Measurements from ENCODE around the gene RBM15. TPM values are rescaled to one million over a fixed set of nuclear protein-coding genes. Genes with fewer than 3 reads are reported as not detected.

The RBM15 gene
- total RNA-seq, 2 donors from 2014 or later = 21.4 to 25.9 TPM

DNA sequence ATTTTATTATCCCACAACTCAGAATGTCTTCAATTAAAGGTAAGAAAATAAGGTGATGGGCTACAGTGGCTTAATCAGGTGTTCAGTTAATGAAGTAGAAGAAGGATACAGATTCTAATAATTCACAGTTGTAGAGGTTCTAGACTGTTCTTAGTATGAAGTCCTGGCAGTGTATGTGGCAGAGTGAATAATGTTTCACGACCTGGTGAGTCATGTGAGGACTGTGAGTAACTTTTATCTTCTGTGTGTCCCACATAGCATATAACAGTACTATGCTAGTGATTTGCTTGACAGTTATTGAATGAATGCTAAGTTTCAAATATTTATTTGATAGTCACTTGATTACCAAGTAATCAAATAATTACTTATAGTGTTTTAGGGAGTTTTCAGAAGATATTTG lies 31.6 kb downstream of the RBM15 start:
- peaks cover 0 to 3% (median 0%) of the 10 kb centered on the region in 3 donors for H3K9me3 ChIP-seq
- no peak for DNase-seq
- H3K4me1 ChIP-seq = no peaks in the 10 kb centered on the region
- WGBS, 2 donors = 22 to 31% methylated on average over 1 of the region's 1 CpG
- no peaks in the 10 kb centered on the region for H3K27me3 ChIP-seq
- ATAC-seq = no peak
- intact Hi-C loops (cut with DNase I) = no loop called here
- H3K27ac ChIP-seq = no peak overlapping the region
- H3K36me3 ChIP-seq (replicated peaks in 1 of 2; ENCODE audit: insufficient read depth in 1 of 2, low read depth in 2 of 2) = peaks cover 3 to 5% of the 10 kb centered on the region in 2 donors
- no peak for TF ChIP-seq POLR2A (IDR thresholded peaks at IDR 0.05)
- TF ChIP-seq, protein P1, sequence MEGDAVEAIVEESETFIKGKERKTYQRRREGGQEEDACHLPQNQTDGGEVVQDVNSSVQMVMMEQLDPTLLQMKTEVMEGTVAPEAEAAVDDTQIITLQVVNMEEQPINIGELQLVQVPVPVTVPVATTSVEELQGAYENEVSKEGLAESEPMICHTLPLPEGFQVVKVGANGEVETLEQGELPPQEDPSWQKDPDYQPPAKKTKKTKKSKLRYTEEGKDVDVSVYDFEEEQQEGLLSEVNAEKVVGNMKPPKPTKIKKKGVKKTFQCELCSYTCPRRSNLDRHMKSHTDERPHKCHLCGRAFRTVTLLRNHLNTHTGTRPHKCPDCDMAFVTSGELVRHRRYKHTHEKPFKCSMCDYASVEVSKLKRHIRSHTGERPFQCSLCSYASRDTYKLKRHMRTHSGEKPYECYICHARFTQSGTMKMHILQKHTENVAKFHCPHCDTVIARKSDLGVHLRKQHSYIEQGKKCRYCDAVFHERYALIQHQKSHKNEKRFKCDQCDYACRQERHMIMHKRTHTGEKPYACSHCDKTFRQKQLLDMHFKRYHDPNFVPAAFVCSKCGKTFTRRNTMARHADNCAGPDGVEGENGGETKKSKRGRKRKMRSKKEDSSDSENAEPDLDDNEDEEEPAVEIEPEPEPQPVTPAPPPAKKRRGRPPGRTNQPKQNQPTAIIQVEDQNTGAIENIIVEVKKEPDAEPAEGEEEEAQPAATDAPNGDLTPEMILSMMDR (IDR thresholded peaks at IDR 0.05) = no peak
- no peak overlapping the region for H3K4me3 ChIP-seq

DNA sequence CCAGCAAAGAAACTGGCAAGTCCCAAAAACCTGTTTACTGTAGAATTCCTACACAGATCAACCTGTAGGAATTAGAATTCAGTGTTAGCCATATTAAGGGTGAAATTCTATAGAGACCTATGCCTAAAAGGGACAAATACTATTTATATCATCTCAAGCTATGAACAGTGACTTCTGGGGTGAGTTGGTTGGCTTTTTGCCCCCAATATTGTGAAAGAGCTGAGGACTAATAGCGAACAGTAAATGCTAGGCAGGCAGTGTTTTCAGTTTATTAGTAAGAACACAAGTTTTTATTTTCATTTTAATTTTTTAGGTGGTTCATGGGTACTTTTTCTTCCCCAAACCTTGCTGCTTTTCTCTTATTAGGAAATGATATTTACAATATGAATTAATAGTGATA lies 36.3 kb downstream of the RBM15 start:
- Histone ChIP-seq H3K9me3 (no peaks in the 10 kb centered on the region), H3K4me1 (no peaks in the 10 kb centered on the region), H3K27ac (no peak overlapping the region), H3K4me3 (no peak overlapping the region), H3K36me3 (replicated peaks in 1 of 2; ENCODE audit: insufficient read depth in 1 of 2, low read depth in 2 of 2) (peaks cover 0 to 3% of the 10 kb centered on the region in 2 donors), H3K27me3 (no peaks in the 10 kb centered on the region)
- DNase-seq (no peak), ATAC-seq (no peak)
- no peak for TF ChIP-seq POLR2A (IDR thresholded peaks at IDR 0.05)
- TF ChIP-seq, protein P1 (IDR thresholded peaks at IDR 0.05) = no peak
- intact Hi-C loops (cut with DNase I) = no loop called here
- 96 to 100% methylated on average over 1 of the region's 1 CpG for WGBS, 2 donors

DNA sequence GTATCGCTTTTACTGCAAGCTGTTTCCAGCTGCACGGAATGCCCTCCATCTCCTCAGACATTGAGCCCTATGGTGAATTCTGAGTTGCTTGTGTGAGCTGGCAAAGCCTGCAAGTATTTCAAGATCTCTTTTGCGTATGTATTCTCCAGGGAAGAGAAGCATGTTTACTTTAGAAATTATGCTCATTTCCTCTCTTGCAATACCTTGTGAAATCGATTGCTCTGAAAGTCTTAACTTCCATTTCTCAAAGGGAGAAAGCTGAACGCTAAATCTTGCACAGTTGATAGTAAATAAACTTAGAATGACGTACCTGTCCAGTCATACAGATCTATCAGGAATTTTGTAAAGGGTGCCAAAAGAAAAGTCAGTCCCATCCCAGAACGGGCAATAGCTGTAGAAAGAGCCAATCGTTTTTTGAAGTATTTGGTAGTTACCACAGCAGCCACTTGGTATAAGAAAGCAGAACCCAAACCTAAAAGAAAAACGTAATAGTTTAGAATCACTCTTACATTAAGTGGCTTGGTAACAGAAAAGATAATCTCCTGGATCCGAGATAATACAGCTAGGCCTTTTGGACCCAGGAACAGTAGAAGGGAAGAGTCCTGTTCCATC lies 41.6 kb downstream of the RBM15 start:
- H3K27me3 ChIP-seq = no peaks in the 10 kb centered on the region

DNA sequence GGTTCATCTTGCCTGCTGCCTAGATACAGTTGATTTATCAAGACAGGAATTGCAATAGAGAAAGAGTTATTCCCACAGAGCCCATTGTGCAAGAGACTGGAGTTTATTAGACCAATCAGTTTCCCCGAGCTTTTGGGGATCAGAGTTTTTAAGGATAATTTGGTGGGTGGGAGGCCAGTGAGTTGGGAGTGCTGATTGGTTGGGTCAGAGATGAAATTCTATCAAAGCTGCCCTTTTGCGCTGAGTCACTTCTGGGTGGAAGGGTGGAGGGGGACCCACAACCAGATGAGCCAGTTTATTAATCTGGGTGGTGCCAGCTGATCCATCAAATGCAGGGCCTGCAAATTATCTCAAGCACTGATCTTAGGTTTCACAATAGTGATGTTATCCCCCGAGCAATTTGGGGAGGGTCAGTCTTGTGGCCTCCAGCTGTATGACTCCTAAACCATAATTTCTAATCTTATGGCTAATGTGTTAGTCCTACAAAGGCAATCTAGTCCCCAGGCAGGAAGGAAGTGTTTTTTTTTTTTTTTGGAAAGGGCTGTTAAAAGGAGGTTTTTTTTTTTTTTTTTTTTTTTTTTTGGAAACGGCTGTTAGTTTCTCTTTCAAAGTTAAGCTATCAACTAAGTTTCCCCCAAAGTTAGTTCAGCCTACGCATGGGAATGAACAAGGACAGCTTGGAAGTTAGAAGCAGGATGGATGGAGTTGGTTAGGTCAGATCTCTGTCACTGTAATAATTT lies 44.2 kb downstream of the RBM15 start:
- 71 to 77% methylated on average over 5 of the region's 5 CpGs for WGBS, 2 donors
- intact Hi-C loops (cut with DNase I) = no loop called here
- ATAC-seq (no peak), DNase-seq (no peak)
- H3K36me3 ChIP-seq (replicated peaks in 1 of 2; ENCODE audit: insufficient read depth in 1 of 2, low read depth in 2 of 2) = peaks cover 0 to 2% of the 10 kb centered on the region in 2 donors
- no peak for TF ChIP-seq POLR2A (IDR thresholded peaks at IDR 0.05)
- TF ChIP-seq, protein P1 (IDR thresholded peaks at IDR 0.05) = no peak
- no peak overlapping the region for H3K27ac ChIP-seq
- H3K4me3 ChIP-seq = no peak overlapping the region
- H3K9me3 ChIP-seq = no peaks in the 10 kb centered on the region
- H3K27me3 ChIP-seq = no peaks in the 10 kb centered on the region
- H3K4me1 ChIP-seq = no peaks in the 10 kb centered on the region

More for the DNA sequence above, 41.6 kb downstream of the RBM15 start:
- Histone ChIP-seq H3K36me3 (replicated peaks in 1 of 2; ENCODE audit: insufficient read depth in 1 of 2, low read depth in 2 of 2) (peaks cover 0 to 2% of the 10 kb centered on the region in 2 donors), H3K9me3 (no peaks in the 10 kb centered on the region), H3K4me1 (no peaks in the 10 kb centered on the region), H3K4me3 (no peak overlapping the region), H3K27ac (no peak overlapping the region)
- WGBS, 2 donors = 67 to 80% methylated on average over 10 of the region's 10 CpGs
- intact Hi-C loops (cut with DNase I) = no loop called here
- DNase-seq = no peak
- TF ChIP-seq, protein P1 (IDR thresholded peaks at IDR 0.05) = no peak
- no peak for TF ChIP-seq POLR2A (IDR thresholded peaks at IDR 0.05)
- ATAC-seq = no peak
